G401.6 (cell line): ENCODE results near the gene LFNG.
A peak's percentile ranks its signal among the peaks of the same experiment; 100 is the strongest.

Experiments
- FAIRE-seq: peaks from 2 replicates; lab custom pipeline; 2012; peaks lifted over from hg19 to GRCh38; lab: Jason Lieb, UNC

Gene LFNG

DNA sequence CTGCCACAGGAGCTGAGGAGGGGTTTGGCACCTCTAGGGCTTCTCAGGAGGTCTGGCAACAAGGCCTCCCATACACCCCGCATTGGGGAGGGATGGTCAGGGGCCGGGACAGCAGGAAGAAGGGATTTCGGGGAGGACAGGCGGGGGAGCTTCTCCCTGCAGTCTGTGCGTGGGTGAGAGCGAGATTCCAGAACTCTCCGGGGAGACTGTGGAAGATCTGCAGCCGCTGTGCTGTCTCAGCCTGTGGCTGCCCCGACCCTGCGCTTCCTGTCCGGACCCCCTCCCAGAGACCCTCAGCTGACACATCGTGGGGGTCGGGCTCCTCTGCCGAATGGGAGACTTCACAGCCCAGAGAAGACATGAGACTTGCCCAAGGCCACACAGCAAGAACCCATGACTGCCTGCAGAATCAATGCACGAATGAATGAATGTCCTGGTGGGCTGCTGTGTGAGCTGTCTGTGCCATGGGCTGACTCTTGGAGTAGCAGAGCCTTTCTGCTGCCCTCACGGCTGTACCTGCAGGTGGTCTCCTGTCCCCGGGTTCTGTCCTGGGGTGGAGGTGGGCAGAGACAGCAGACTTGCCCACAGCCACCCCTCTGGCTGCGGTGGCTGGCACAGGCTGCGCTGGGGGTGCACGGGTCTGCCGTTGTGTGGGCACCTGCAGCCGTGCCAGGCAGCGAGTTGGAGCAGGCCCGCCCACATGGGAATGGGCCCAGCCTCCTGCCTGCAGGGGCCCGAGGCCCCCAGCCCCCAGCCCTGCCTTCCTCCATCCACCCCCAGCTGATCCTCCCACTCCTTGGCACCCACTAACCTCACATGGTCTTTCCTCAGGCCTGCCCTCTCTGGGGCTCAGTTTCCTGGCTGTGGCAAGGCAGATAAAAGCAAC lies 16.3 kb upstream of the LFNG start:
- no peak for FAIRE-seq

- FAIRE-seq, result no peak
Measured at GRCh38 chr7:2504128-2504888, 15.3 kb upstream of the LFNG start.

GRCh38 chr7:2504889-2505375 lies 14.6 kb upstream of the LFNG start:
- FAIRE-seq, result no peak

GRCh38 chr7:2505401-2505800 lies 14.2 kb upstream of the LFNG start:
- FAIRE-seq, result no peak

- no peak for FAIRE-seq
Measured at GRCh38 chr7:2507208-2507916, 12.2 kb upstream of the LFNG start.

DNA sequence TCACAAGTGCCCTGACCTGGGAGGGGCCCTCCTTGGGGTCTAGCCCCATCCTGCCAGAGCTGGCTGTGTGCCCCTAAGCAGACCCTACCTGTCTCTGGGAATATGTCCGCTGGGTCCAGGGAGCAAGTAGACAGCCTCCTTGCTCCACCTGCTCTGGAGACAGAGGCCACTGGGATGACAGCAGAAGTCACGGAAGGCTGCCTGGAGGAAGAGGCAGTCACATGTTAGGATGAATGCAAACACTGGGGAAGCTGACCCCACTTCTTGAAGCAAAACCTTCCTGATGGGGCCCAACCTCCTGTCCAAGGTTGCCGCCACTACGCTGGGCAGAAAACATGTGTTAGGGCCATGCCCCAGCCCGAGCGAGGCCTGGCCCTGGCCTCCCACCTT lies 11.7 kb upstream of the LFNG start:
- no peak for FAIRE-seq

GRCh38 chr7:2508327-2509215 lies 11.0 kb upstream of the LFNG start:
- FAIRE-seq, result no peak

- no peak for FAIRE-seq
Measured at GRCh38 chr7:2509298-2509906, 10.2 kb upstream of the LFNG start.

GRCh38 chr7:2510130-2510776 lies 9.3 kb upstream of the LFNG start:
- FAIRE-seq, result no peak

- no peak for FAIRE-seq
Measured at GRCh38 chr7:2510909-2511768, 8.4 kb upstream of the LFNG start.

- no peak for FAIRE-seq
Measured at GRCh38 chr7:2511769-2512168, 7.8 kb upstream of the LFNG start.

DNA sequence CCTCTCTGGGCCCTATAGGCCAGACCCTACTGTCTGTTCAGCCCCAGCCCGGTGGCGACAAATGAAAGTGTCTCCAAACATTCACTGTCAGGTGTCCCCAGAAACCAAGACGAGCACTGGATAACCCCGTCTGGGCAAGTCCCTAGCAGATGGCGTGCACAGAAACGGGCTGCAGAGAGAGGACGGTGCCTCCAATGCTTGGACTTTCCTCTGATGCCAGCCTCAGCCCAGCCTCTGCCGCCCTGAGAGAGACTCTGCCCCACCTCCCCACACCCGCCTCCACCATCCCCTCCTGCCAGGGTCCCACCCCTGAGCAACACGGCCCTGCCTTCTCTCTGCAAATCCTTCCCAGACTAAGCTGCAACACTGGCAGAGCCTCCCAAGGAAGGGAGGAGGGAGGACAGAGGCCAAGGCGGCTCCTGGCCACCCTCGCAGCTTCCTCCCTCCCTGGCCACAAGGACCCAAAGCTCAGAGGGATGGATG lies 7.4 kb upstream of the LFNG start:
- FAIRE-seq, result no peak

DNA sequence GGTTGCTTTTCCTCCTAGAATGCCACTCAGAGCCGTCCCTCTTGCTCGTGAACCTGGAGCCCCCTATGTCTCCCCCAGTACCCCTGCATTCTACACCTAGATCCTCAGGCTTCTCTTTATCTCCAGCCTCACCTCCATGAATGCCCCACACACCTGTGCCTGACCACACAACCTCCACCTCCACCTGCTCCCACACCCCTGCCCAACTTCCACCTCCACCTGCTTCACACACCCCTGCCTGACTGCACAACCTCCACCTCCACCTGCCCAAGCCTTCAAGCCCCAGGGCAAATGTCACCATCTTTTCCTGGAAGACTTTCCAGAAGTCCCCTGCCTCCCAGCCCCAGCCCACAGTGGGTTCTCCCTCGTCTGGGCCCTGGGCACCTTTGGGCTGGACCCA lies 6.9 kb upstream of the LFNG start:
- no peak for FAIRE-seq

- no peak for FAIRE-seq
Measured at GRCh38 chr7:2513702-2514101, 5.9 kb upstream of the LFNG start.

GRCh38 chr7:2514473-2515423 lies 4.8 kb upstream of the LFNG start:
- no peak for FAIRE-seq

- FAIRE-seq, result no peak
Measured at GRCh38 chr7:2515424-2516193, 4.0 kb upstream of the LFNG start.

DNA sequence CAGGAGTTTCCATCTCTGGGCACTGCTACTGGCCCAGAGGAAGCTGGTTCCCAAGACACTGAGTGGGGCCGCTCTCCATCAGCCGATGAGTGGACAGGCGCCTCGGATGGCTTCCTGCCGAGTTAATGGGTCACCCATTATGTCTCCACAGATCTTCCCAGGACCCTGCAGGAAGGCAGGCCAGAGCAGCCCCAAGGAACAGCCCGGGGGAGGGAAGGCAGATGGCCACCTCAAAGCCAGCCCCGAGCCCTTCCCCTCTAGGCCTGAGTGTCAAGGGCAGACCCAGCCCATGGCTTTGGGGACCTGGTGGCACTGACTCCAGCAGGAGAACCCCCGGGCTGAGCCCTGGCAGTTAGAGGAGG lies 3.4 kb upstream of the LFNG start:
- FAIRE-seq, result no peak

GRCh38 chr7:2517026-2517425 lies 2.5 kb upstream of the LFNG start:
- FAIRE-seq, result peak; percentile 87
